Measurements from ENCODE around the gene PTPDC1.

GRCh38 chr9:94150279-94150828, 66.1 kb downstream of the PTPDC1 start:
- TF ChIP-seq CTCF (IDR thresholded peaks at IDR 0.05; ENCODE audit: low read depth, low read length, missing input control) (no peak), SP1 (IDR thresholded peaks at IDR 0.05) (no peak), TAF1 (conservative IDR thresholded peaks at IDR 0.05) (no peak), JUND (IDR thresholded peaks at IDR 0.05) (no peak), YY1 (IDR thresholded peaks at IDR 0.05) (no peak), EGR1 (IDR thresholded peaks at IDR 0.05; ENCODE audit: low read depth in 2 of 2) (no peak), MAX (IDR thresholded peaks at IDR 0.05) (no peak)
